Common myeloid progenitor, CD34-positive (primary cell): Measurements from ENCODE around the gene BCL2L2.

ENCODE experiments used
- CTCF ChIA-PET: fragments of 350-600 bp; sonication (Branson Sonifier 250); formaldehyde crosslinking; loops from one replicate; lab custom pipeline; 2021; ENCODE audit warnings: antibody characterized with exemption; lab: Charles Lee
- POLR2A ChIA-PET: fragments of 350-600 bp; sonication (Branson Sonifier 250); formaldehyde crosslinking; loops from one replicate; lab custom pipeline; 2021; ENCODE audit warnings: antibody characterized with exemption; lab: Charles Lee
- DNase-seq, 3 donors: peaks; one replicate each; pipeline versions ENCODE4 v3.0.0 to v3.0.0-alpha.2; 2013
- H3K27ac ChIP-seq, 2 experiments: 1 replicate in 1 of 2; 2 replicates in 1 of 2; pipeline ENCODE4 v1.7.0; 2013; ENCODE audit warnings: inconsistent platforms in 2 of 2, low read length in 2 of 2, mild to moderate bottlenecking in 2 of 2, low read depth in 1 of 2, moderate library complexity in 1 of 2; ENCODE audit not compliant: severe bottlenecking in 2 of 2, insufficient read depth in 1 of 2, poor library complexity in 1 of 2
- H3K27me3 ChIP-seq, 5 experiments: replicated peaks in 2 of 5; 1 replicate in 3 of 5; 2 replicates in 2 of 5; pipeline versions ENCODE4 v1.6.1 to v1.7.0; 2013; ENCODE audit warnings: low read length in 4 of 5, mild to moderate bottlenecking in 2 of 5, moderate library complexity in 2 of 5, inconsistent platforms in 1 of 5; ENCODE audit not compliant: insufficient read depth in 5 of 5, control insufficient read depth in 4 of 5
- H3K36me3 ChIP-seq, 4 experiments: 1 replicate in 2 of 4; 2 replicates in 2 of 4; pipeline versions ENCODE4 v1.6.1 to v1.7.0; 2013; ENCODE audit warnings: low read length in 3 of 4, control low read depth in 1 of 4, mild to moderate bottlenecking in 1 of 4; ENCODE audit not compliant: control insufficient read depth in 4 of 4, insufficient read depth in 4 of 4
- H3K4me1 ChIP-seq, 4 experiments: 1 replicate in 3 of 4; 2 replicates in 1 of 4; pipeline versions ENCODE4 v1.6.1 to v1.7.1; 2013; ENCODE audit warnings: low read length in 3 of 4, mild to moderate bottlenecking in 3 of 4, control low read depth in 1 of 4, inconsistent platforms in 1 of 4, moderate library complexity in 1 of 4; ENCODE audit not compliant: control insufficient read depth in 4 of 4, insufficient read depth in 4 of 4; ENCODE audit errors: control extremely low read depth in 1 of 4
- H3K4me3 ChIP-seq, 7 experiments: 1 replicate in 4 of 7; 2 replicates in 3 of 7; pipeline versions ENCODE4 v1.5.1 to v1.7.0; 2013; ENCODE audit warnings: mild to moderate bottlenecking in 7 of 7, low read length in 6 of 7, moderate library complexity in 6 of 7, inconsistent platforms in 2 of 7, low read depth in 2 of 7, control low read depth in 1 of 7; ENCODE audit not compliant: insufficient read depth in 4 of 7, control insufficient read depth in 1 of 7; ENCODE audit errors: extremely low read depth in 1 of 7
- H3K9me3 ChIP-seq, 5 experiments: 1 replicate in 4 of 5; 2 replicates in 1 of 5; pipeline versions ENCODE4 v1.6.1 to v1.7.1; 2013; ENCODE audit warnings: low read length in 4 of 5, mild to moderate bottlenecking in 2 of 5, inconsistent platforms in 1 of 5, low read depth in 1 of 5, moderate library complexity in 1 of 5; ENCODE audit not compliant: control insufficient read depth in 4 of 5, insufficient read depth in 2 of 5; ENCODE audit errors: control extremely low read depth in 1 of 5
- WGBS: methylation state at CpG from one replicate; pipeline ENCODE4 v1.1.5; 2013; ENCODE audit not compliant: insufficient coverage; 5-methylcytosine and 5-hydroxymethylcytosine counted together

Gene BCL2L2

GRCh38 chr14:23302290-23303225, 4.1 kb upstream of the BCL2L2 start, which contains the start of gene PPP1R3E:
PPP1R3E (minus strand) TSS chr14:23302859; CDS start chr14:23302576, 283 bp downstream.
- H3K9me3 ChIP-seq, result no peaks in the 10 kb centered on the region
- peak within 1 kb of the TSS; percentile 72 to 95 (median 83) for H3K4me3 ChIP-seq
- ChIA-PET POLR2A (interaction anchor here (1.3 to 3.7 kb wide), 4 partner anchors 15 to 77 kb away, joined by 5 to 38 read pairs (median 8); partner anchors contain the start of genes HOMEZ and PABPN1), CTCF (interaction anchor here (0.6 to 20.4 kb wide), 10 partner anchors 8 to 234 kb away, joined by 3 to 177 read pairs (median 13); partner anchors contain the start of genes HOMEZ and PABPN1)
- H3K27ac ChIP-seq, result peak within 1 kb of the TSS; percentile 47 to 84
- WGBS, result 1% methylated on average over 56 of the region's 81 CpGs
- no peaks in the 10 kb centered on the region for H3K27me3 ChIP-seq
- peak; percentile 78 to 89 (median 84) for DNase-seq
- peaks cover 16 to 56% (median 46%) of the 10 kb centered on the region in 4 experiments for H3K4me1 ChIP-seq
- H3K36me3 ChIP-seq, result peaks cover 0 to 18% (median 7%) of the 10 kb centered on the region in 4 experiments

DNA sequence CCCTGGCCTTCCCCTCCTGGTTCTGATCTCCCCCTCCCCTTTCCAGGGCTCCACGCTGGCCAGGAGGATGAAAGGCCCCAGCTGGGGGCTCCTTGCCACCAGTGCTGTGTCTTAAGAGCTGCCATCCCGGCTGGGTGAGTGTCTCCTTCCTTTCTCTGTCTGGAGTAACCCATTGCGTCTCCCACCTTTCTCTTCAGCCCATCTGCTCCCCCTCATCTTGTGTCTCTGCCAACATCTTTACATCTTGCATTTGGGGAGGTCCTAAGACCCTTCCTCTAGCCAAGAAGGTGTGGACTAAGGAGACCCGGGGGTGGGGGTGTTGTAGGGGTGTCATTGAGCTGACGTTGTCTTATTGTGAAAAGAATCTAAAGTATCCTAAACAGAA, 505 bp downstream of the BCL2L2 start:
- 30% methylated on average over 2 of the region's 5 CpGs for WGBS

DNA sequence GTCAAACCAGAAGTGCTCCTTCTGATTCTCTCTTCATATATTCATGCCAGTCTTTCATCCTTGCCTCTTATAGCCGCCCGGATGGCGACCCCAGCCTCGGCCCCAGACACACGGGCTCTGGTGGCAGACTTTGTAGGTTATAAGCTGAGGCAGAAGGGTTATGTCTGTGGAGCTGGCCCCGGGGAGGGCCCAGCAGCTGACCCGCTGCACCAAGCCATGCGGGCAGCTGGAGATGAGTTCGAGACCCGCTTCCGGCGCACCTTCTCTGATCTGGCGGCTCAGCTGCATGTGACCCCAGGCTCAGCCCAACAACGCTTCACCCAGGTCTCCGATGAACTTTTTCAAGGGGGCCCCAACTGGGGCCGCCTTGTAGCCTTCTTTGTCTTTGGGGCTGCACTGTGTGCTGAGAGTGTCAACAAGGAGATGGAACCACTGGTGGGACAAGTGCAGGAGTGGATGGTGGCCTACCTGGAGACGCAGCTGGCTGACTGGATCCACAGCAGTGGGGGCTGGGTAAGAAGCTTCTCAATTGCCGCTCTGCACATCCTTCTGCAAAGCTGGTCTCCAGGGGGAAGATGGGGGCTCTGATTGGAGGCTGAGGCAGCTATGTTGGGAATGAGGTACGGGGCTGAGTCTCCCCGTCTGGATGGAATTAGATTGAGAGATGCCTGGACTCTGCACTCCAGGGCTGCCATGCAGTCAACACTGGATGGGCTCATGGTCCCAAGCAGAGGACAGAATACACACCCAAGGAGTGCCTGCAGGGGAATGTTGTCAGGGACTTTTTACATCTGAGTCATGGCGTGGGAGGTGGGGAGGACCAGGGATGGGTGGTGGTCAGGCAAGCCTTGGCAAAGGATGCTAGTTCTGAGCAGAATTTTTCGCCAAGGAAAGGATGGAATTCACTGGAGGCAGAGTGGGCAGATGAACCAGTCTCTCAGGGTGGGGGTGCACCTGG, 1.3 kb downstream of the BCL2L2 start:
- Histone ChIP-seq H3K27me3 (no peaks in the 10 kb centered on the region), H3K27ac (peak overlapping the region in 1 of 2 experiments; percentile 93), H3K36me3 (peaks cover 2 to 41% (median 21%) of the 10 kb centered on the region in 4 experiments), H3K9me3 (no peaks in the 10 kb centered on the region), H3K4me3 (peak overlapping the region in 5 of 7 experiments; percentile 57 to 95 (median 82)), H3K4me1 (peaks cover 6 to 38% (median 33%) of the 10 kb centered on the region in 4 experiments)
- POLR2A ChIA-PET, result interaction anchor here (0.6 to 2.8 kb wide), 2 partner anchors 13 to 638 kb away, joined by 4 to 13 read pairs; partner anchors contain the start of gene PABPN1
- WGBS, result 94% methylated on average over 16 of the region's 22 CpGs
- CTCF ChIA-PET, result interaction anchor here (0.5 to 20.4 kb wide), 7 partner anchors 12 to 43 kb away, joined by 3 to 177 read pairs (median 3); partner anchors contain the start of gene PABPN1
- no peak for DNase-seq

More for the DNA sequence above, 505 bp downstream of the BCL2L2 start:
- Histone ChIP-seq H3K27me3 (no peaks in the 10 kb centered on the region), H3K27ac (peak overlapping the region; percentile 72 to 93), H3K36me3 (peaks cover 2 to 36% (median 21%) of the 10 kb centered on the region in 4 experiments), H3K4me1 (peaks cover 6 to 45% (median 37%) of the 10 kb centered on the region in 4 experiments), H3K9me3 (no peaks in the 10 kb centered on the region), H3K4me3 (peak overlapping the region; percentile 57 to 95 (median 77))
- DNase-seq, result no peak
- ChIA-PET CTCF (interaction anchor here (1.0 to 20.4 kb wide), 7 partner anchors 12 to 42 kb away, joined by 3 to 177 read pairs (median 3); partner anchors contain the start of gene PABPN1), POLR2A (interaction anchor here (0.6 to 2.8 kb wide), 3 partner anchors 14 to 38 kb away, joined by 3 to 13 read pairs (median 3); partner anchors contain the start of genes HOMEZ and PABPN1)

GRCh38 chr14:23308721-23309445, 2.2 kb downstream of the BCL2L2 start:
- ChIA-PET POLR2A (no interaction called here), CTCF (interaction anchor here (0.7 to 20.4 kb wide), 3 partner anchors 11 to 44 kb away, joined by 3 to 177 read pairs (median 3); partner anchors contain the start of gene PABPN1)
- no peak for DNase-seq
- Histone ChIP-seq H3K9me3 (no peaks in the 10 kb centered on the region), H3K27me3 (no peaks in the 10 kb centered on the region), H3K4me1 (peaks cover 6 to 34% (median 29%) of the 10 kb centered on the region in 4 experiments), H3K36me3 (peaks cover 2 to 41% (median 21%) of the 10 kb centered on the region in 4 experiments), H3K4me3 (no peak overlapping the region), H3K27ac (no peak overlapping the region)
- 92% methylated on average over 9 of the region's 17 CpGs for WGBS

DNA sequence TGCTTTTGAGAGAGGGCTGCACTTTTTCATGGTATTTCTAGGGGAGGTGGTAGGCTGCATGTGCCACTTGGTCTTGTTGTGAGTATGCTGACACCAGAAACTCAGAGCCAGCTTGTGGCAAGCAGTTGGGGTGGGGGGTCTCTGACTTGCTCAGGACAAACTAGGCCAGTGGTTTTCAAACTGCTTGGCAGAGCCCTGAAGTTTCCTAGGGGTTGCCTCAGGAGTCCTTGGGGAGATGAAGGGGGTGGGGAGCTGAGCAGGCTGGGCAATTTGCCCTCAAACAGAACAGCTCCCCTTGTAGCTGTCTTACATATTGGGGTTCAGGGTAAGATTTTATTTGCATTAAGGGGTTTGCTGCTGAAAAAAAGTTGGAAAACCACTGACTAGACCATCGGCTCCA, 3.9 kb downstream of the BCL2L2 start:
- 86% methylated on average over 1 of the region's 1 CpG for WGBS
- peaks cover 6 to 24% (median 24%) of the 10 kb centered on the region in 4 experiments for H3K4me1 ChIP-seq
- no peak overlapping the region for H3K27ac ChIP-seq
- peaks cover 2 to 41% (median 21%) of the 10 kb centered on the region in 4 experiments for H3K36me3 ChIP-seq
- H3K9me3 ChIP-seq, result no peaks in the 10 kb centered on the region
- POLR2A ChIA-PET, result no interaction called here
- DNase-seq, result no peak
- CTCF ChIA-PET, result interaction anchor here (0.8 to 20.4 kb wide), 3 partner anchors 8 to 10 kb away, joined by 4 to 177 read pairs (median 4); partner anchors contain the start of genes PABPN1 and PPP1R3E
- H3K27me3 ChIP-seq, result no peaks in the 10 kb centered on the region
- H3K4me3 ChIP-seq, result no peak overlapping the region
